GM12891 (cell line): ENCODE data around the gene PNMT.

Experiments used
- DNase-seq: peaks from one replicate; pipeline ENCODE4 v3.0.0; 2011; ENCODE audit warnings: low spot score; ENCODE audit not compliant: insufficient read length
- FAIRE-seq: peaks from 2 replicates; lab custom pipeline; 2011; peaks lifted over from hg19 to GRCh38; lab: Jason Lieb, UNC
- PAX5 ChIP-seq: IDR thresholded peaks from 2 replicates; pipeline ENCODE4 v1.6.1; 2011; ENCODE audit warnings: low read length, moderate library complexity, mild to moderate bottlenecking; ENCODE audit not compliant: insufficient read depth, severe bottlenecking
- POLR2A ChIP-seq: IDR thresholded peaks from 2 replicates; pipeline ENCODE4 v1.6.1; 2011; ENCODE audit warnings: low read depth, low read length, control low read depth
- POLR2AphosphoS5 ChIP-seq: IDR thresholded peaks from 2 replicates; pipeline ENCODE4 v1.6.1; 2011; ENCODE audit warnings: low read depth, low read length, control low read depth
- POU2F2 ChIP-seq: IDR thresholded peaks from 2 replicates; pipeline ENCODE4 v1.6.1; 2011; ENCODE audit warnings: low read depth, mild to moderate bottlenecking, control low read depth, low read length, moderate library complexity
- SPI1 ChIP-seq: IDR thresholded peaks from 2 replicates; pipeline ENCODE4 v1.6.1; 2011; ENCODE audit warnings: low read depth, low read length, control low read depth
- TAF1 ChIP-seq: IDR thresholded peaks from 2 replicates; pipeline ENCODE4 v1.6.1; 2011; ENCODE audit warnings: low read depth, low read length, control low read depth

The PNMT gene

DNA sequence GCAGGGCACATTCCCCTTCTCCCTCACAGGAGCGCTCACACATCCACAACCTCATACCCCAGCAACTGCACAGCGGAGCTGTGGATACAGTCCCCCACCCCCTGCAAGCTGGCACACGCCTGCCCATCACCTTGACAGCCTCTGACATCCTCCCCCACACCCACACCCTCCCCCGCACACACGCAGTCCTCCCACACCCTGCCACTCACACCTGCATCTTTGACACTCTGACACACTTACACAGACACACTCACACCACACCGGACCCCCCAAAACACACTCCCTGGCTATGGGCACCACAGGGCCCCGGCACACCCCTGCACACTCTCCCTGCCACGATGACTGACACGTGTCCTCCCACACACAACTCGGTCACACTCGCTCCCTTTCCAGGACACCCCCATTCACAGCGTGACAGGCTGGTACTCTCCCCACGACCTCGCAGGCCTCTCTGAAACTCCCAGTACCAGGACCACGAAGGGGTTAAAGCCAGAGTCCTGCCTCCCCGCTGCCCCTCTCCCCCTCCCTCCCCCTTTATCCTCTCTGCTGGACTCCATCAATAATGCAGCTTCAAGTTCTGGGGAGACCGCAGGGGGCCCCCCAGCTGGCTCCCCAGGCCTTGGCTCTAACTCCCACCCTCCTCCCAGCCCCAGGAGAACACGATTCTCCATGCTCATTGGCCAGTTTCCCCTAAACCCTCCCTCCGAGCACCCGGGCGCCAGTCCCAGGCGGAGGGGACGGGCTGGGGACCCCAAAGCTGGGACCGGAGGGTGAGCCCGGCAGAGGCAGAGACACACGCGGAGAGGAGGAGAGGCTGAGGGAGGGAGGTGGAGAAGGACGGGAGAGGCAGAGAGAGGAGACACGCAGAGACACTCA lies 41.8 kb upstream of the PNMT start, which contains the start of gene PPP1R1B:
PPP1R1B (plus strand) TSS at position 782 of the 876 bp plus-strand sequence. CDS start 441 bp downstream, outside the sequence.
- no peak for TF ChIP-seq POLR2A
- no peak for TF ChIP-seq POLR2AphosphoS5
- TF ChIP-seq POU2F2, result no peak
- no peak for TF ChIP-seq SPI1
- TF ChIP-seq TAF1, result no peak
- no peak for TF ChIP-seq PAX5
- FAIRE-seq (no peak), DNase-seq (no peak)

DNA sequence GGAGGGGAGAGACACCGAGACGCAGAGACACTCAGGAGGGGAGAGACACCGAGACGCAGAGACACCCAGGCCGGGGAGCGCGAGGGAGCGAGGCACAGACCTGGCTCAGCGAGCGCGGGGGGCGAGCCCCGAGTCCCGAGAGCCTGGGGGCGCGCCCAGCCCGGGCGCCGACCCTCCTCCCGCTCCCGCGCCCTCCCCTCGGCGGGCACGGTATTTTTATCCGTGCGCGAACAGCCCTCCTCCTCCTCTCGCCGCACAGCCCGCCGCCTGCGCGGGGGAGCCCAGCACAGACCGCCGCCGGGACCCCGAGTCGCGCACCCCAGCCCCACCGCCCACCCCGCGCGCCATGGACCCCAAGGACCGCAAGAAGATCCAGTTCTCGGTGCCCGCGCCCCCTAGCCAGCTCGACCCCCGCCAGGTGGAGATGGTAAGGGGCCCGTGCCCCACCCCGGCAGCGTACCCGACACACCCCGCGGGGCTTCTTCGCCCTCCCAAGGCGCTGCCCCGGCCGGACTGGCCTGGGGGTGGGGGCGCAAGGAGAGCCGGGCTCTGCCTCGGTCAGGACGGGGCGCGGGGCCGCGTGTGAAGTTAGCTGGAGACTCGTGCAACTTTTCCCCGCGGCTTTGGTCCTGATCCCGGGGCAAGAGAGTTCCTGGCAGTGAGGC lies 41.1 kb upstream of the PNMT start:
- TF ChIP-seq TAF1 (no peak), POLR2A (no peak), POU2F2 (no peak), PAX5 (no peak), SPI1 (no peak), POLR2AphosphoS5 (no peak)
- no peak for FAIRE-seq
- no peak for DNase-seq

DNA sequence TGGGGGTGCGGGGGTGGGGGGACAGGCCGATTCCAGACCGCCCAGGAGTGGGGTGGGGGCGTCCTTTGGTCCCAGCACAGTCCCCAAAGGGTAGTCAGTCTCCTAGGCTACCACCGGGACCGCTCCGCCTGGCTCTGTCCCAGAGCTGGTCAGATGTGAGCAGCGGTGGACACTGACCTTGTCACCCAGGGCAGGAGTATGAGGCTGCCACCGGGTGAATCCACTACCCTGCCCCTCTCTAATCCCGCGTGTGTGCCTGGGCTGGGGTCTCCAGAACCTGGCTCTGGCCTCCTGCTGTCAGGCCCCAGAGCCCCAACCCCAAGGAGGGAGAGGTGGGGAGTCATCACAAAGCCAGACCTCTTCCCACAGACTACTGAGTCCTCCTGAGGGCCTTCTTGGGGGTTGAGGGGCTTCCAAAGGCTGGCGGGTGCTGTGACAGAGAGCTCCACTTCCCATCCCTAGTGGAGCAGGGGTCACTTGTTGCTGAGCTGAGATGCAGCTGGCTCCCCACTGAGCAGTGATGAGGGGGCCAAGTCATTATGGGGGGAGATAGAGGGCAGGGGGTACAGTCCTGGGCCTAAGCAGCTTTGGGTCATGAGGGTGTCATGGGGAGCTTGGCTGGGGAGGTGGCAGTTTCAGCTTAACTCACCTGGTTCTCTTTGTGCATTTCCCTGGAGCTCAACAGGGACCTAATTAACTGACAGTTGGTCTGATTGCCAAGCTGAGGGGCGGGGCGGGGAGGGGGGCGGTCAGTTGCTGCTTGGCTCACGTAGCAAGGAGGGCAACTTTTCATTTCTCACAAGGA lies 40.3 kb upstream of the PNMT start:
- TF ChIP-seq PAX5 (no peak), POU2F2 (no peak), POLR2AphosphoS5 (no peak), TAF1 (no peak), POLR2A (no peak), SPI1 (no peak)
- FAIRE-seq, result no peak
- no peak for DNase-seq

DNA sequence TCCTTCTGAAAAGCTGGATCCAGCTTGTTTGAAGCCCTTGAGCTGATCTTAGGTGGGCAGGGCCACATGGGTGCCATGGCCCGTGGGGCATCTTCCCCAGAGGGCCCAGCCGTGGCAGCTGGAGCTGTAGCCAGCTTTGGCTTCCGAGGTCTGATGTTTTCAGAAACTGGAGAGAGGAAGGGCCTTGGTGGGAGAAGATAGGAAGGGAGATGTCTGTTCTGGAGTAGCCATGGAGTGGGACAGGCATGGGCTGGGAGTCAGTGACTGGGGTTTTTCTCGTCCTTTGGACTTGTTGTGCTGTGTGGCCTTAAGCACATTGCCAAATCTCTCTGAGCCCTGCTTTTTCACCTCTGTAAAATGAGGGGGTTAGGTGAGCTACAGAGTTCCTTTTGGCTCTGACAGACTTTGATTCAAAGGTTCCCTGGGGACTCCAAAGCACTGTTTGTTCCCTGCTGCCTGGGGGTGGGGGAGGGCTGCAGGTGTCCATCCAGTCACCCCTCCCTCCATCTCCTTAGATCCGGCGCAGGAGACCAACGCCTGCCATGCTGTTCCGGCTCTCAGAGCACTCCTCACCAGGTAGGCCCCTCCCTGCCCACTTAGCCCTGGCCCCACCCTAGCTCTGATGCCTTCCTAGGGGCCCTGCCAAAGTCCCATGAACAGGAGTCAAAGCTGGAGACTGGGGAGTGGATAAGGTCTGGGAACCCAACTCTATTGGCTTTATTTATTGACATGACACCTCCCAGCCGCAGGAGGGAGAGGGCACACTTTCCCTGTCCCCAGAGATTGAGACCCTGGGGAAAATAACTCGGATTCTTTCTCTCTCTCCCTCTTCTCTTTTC lies 39.4 kb upstream of the PNMT start:
- no peak for DNase-seq
- no peak for TF ChIP-seq PAX5
- no peak for TF ChIP-seq SPI1
- no peak for TF ChIP-seq POLR2A
- no peak for TF ChIP-seq TAF1
- no peak for TF ChIP-seq POLR2AphosphoS5
- TF ChIP-seq POU2F2, result no peak
- FAIRE-seq, result no peak

- no peak for TF ChIP-seq POU2F2
- TF ChIP-seq PAX5, result no peak
- no peak for TF ChIP-seq POLR2AphosphoS5
- TF ChIP-seq POLR2A, result no peak
- no peak for TF ChIP-seq SPI1
- TF ChIP-seq TAF1, result no peak
- DNase-seq (no peak), FAIRE-seq (no peak)
Observed at GRCh38 chr17:39629494-39629880, 38.8 kb upstream of the PNMT start.

- FAIRE-seq, result no peak
- DNase-seq, result no peak
- TF ChIP-seq PAX5 (no peak), SPI1 (no peak), TAF1 (no peak), POLR2AphosphoS5 (no peak), POU2F2 (no peak), POLR2A (no peak)
Observed at GRCh38 chr17:39629898-39630297, 38.4 kb upstream of the PNMT start.

- TF ChIP-seq SPI1 (no peak), POLR2AphosphoS5 (no peak), PAX5 (no peak), POU2F2 (no peak), TAF1 (no peak), POLR2A (no peak)
- DNase-seq, result no peak
- FAIRE-seq, result no peak
Observed at GRCh38 chr17:39631403-39631802, 36.9 kb upstream of the PNMT start.
